A673 (cell line): ENCODE results near the gene ARFRP1. TPM values are rescaled to one million over a fixed set of nuclear protein-coding genes. Genes with fewer than 3 reads are reported as not detected.

Source experiments
- BruUV-seq: library from RNA; stranded (reverse); fragments of 400-500 nt; replicated peaks from 2 replicates; lab custom pipeline; 2021; lab: Mats Ljungman, UMichigan
- CTCF ChIA-PET: fragments of 300-600 bp; sonication (Branson Sonifier 250); formaldehyde crosslinking; loops from one replicate; lab custom pipeline; 2022; ENCODE audit warnings: antibody characterized with exemption; lab: Charles Lee
- POLR2A ChIA-PET: fragments of 300-600 bp; sonication (Branson Sonifier 250); formaldehyde crosslinking; loops from one replicate; lab custom pipeline; 2022; ENCODE audit warnings: antibody characterized with exemption; ENCODE audit not compliant: low non-redundant PET; lab: Charles Lee
- DNase-seq: peaks from one replicate; pipeline ENCODE4 v3.0.0-alpha.2; 2015; ENCODE audit warnings: low spot score
- H3K27ac ChIP-seq: fragments of 200-600 bp; sonication (generic); 2 replicates; pipeline ENCODE4 v1.5.1; 2016; ENCODE audit warnings: mixed run types, low read depth, mild to moderate bottlenecking, mixed read lengths, antibody characterized with exemption, low read length; ENCODE audit not compliant: poor library complexity, severe bottlenecking
- H3K27me3 ChIP-seq: fragments of 200-600 bp; sonication (generic); replicated peaks from 2 replicates; pipeline ENCODE4 v1.6.1; 2017; ENCODE audit warnings: mixed run types, low read depth, mild to moderate bottlenecking, mixed read lengths, antibody characterized with exemption, low read length; ENCODE audit not compliant: insufficient read depth, poor library complexity
- H3K36me3 ChIP-seq: fragments of 200-600 bp; sonication (generic); 2 replicates; pipeline ENCODE4 v1.6.1; 2016; ENCODE audit warnings: mixed run types, mild to moderate bottlenecking, mixed read lengths, antibody characterized with exemption, low read length; ENCODE audit not compliant: insufficient read depth, poor library complexity, severe bottlenecking
- H3K4me1 ChIP-seq: fragments of 200-600 bp; sonication (generic); 2 replicates; pipeline ENCODE4 v1.6.1; 2017; ENCODE audit warnings: mixed run types, mild to moderate bottlenecking, mixed read lengths, antibody characterized with exemption, low read length; ENCODE audit not compliant: insufficient read depth, poor library complexity, severe bottlenecking
- H3K4me3 ChIP-seq: fragments of 200-600 bp; sonication (generic); 2 replicates; pipeline ENCODE4 v1.5.1; 2016; ENCODE audit warnings: low read depth, mixed run types, mild to moderate bottlenecking, mixed read lengths, low read length; ENCODE audit not compliant: poor library complexity, severe bottlenecking
- H3K9me3 ChIP-seq: fragments of 200-600 bp; sonication (generic); 2 replicates; pipeline ENCODE4 v1.6.1; 2016; ENCODE audit warnings: mixed run types, low read depth, mild to moderate bottlenecking, mixed read lengths, antibody characterized with exemption, low read length; ENCODE audit not compliant: poor library complexity, severe bottlenecking
- CTCF ChIP-seq: fragments of 300-800, 200-600 bp; sonication (generic); conservative IDR thresholded peaks from 2 replicates; pipeline ENCODE4 v1.5.1; 2017; ENCODE audit warnings: low read depth, mild to moderate bottlenecking, antibody characterized with exemption, low read length, moderate library complexity, mixed read lengths
- EZH2 ChIP-seq: fragments of 200-600 bp; sonication (generic); IDR thresholded peaks from 2 replicates; pipeline ENCODE4 v1.6.1; 2017; ENCODE audit warnings: borderline replicate concordance, low read depth, mild to moderate bottlenecking, mixed read lengths, antibody characterized with exemption, low read length; ENCODE audit not compliant: poor library complexity, severe bottlenecking
- intact Hi-C: fragments of 100-400 bp; cut with micrococcal nuclease; formaldehyde crosslinking; loops from one replicate; pipeline ENCODE4 v1.10.0; 2022; ENCODE audit not compliant: unreplicated experiment
- total RNA-seq: library from RNA; stranded (reverse); gene quantifications from 2 replicates; pipeline ENCODE4 v1.2.3, GENCODE V29; 2021

ARFRP1 gene
- total RNA-seq, 1 experiment from 2014 or later: 41.1 TPM

- H3K36me3 ChIP-seq: peaks cover 6% of the 10 kb centered on the region
- peaks cover 8% of the 10 kb centered on the region for H3K4me1 ChIP-seq
- H3K9me3 ChIP-seq: no peaks in the 10 kb centered on the region
- no peaks in the 10 kb centered on the region for H3K27me3 ChIP-seq
- POLR2A ChIA-PET: interaction anchor here (0.5 kb wide), 1 partner anchor 54 kb away, joined by 5 read pairs; no protein-coding TSS in a partner anchor
- H3K4me3 ChIP-seq: no peak overlapping the region
- no TSS peak for BruUV-seq
- CTCF ChIA-PET: no interaction called here
- intact Hi-C loops: no loop called here
- no peak for DNase-seq
- no peak for TF ChIP-seq EZH2
- no peak overlapping the region for H3K27ac ChIP-seq
Observed at GRCh38 chr20:63678667-63679465, 28.9 kb downstream of the ARFRP1 start.

- no peak for DNase-seq
- no peak for TF ChIP-seq CTCF
- TF ChIP-seq EZH2: no peak
- Histone ChIP-seq H3K27ac (no peak overlapping the region), H3K4me1 (peaks cover 8% of the 10 kb centered on the region), H3K9me3 (no peaks in the 10 kb centered on the region), H3K36me3 (peaks cover 8% of the 10 kb centered on the region), H3K27me3 (no peaks in the 10 kb centered on the region), H3K4me3 (no peak overlapping the region)
- ChIA-PET CTCF (no interaction called here), POLR2A (no interaction called here)
- intact Hi-C loops: no loop called here
- no TSS peak for BruUV-seq
Observed at GRCh38 chr20:63678071-63678470, 29.7 kb downstream of the ARFRP1 start.

GRCh38 chr20:63675681-63676368 lies 32.0 kb downstream of the ARFRP1 start:
- H3K4me1 ChIP-seq: no peaks in the 10 kb centered on the region
- intact Hi-C loops: no loop called here
- no peak overlapping the region for H3K4me3 ChIP-seq
- POLR2A ChIA-PET: no interaction called here
- no peaks in the 10 kb centered on the region for H3K9me3 ChIP-seq
- no peaks in the 10 kb centered on the region for H3K27me3 ChIP-seq
- CTCF ChIA-PET: no interaction called here
- TF ChIP-seq EZH2 (no peak), CTCF (no peak)
- no TSS peak for BruUV-seq
- no peak overlapping the region for H3K27ac ChIP-seq
- no peak for DNase-seq
- H3K36me3 ChIP-seq: peaks cover 8% of the 10 kb centered on the region
